Glomerular visceral epithelial cell (primary cell): ENCODE measurements around the gene PRPS1L1.
A peak's percentile ranks its signal among the peaks of the same experiment; 100 is the strongest.

Experiments
- DNase-seq: peaks from one replicate; pipeline ENCODE4 v3.0.0-alpha.2; 2016; ENCODE audit errors: extremely low spot score

The PRPS1L1 gene

DNA sequence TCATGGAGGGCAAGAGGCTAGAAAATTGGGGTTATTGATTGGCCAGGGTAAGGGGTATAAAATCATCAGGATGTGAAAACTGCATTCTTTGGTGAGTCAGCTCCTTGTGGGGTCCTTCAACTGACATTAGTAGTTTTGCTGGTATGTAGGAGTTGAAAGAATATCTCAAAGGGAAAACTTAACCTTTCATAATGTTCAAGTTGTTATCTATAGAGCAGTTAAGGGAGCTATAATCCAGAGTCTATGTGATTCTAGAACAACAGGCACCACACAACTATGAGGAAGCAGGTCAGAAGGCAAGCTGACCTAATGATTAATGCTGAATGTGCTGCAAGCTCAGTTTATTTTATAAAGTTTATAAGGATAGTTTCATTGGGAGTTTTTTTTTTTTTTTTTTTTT is 13.7 kb downstream of the PRPS1L1 start:
- peak; percentile 42 for DNase-seq

DNA sequence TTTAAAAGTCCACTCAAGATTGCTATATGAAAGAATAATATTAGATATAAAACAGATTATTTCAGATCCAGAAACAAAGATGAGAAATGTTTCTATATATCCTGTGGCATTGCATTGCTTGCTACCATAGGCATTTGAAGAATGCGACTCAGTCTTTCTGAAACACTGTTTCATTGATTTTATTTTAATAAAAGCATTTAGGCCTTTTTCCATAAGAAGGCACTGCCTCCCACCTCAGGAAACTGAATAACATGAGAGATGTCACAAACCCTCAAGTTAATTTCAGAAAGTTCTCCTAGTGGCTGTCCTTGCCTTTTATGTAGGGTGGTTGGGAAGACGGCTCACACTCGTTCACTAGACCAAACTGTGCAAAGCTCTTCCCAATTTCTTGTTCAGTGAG is 23.3 kb downstream of the PRPS1L1 start:
- DNase-seq: no peak

DNA sequence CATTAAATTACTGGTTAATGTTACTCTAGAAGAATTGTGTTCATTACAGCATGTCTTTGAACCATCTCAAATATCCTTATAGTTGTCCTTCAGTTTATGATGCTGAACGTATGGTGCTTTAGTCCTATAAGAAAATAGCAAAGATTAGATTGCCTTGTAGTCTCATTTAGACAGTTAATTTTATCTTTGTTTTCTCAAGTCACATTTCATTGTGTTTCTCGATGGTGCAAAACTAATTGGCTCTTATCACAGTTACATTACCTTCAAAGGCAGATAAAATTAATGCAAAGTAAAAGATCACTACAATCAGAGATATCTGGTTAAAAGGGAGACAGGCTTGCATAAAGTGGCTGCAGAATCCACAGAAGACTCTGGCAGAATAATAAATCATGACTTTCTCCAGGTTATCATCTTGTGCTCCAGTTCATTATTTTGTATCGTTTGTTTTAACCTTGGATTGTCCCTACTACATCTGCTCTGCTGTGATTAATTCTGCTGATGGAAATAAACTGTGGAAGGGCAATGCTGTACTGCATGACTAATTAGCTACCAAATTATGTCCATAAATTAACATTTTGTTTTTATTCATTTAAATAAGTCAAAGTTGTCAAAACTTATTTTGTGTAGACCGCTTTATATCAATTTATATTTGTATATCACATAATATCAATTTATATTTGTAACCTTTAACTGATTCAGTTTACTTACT is 24.2 kb downstream of the PRPS1L1 start:
- no peak for DNase-seq

DNA sequence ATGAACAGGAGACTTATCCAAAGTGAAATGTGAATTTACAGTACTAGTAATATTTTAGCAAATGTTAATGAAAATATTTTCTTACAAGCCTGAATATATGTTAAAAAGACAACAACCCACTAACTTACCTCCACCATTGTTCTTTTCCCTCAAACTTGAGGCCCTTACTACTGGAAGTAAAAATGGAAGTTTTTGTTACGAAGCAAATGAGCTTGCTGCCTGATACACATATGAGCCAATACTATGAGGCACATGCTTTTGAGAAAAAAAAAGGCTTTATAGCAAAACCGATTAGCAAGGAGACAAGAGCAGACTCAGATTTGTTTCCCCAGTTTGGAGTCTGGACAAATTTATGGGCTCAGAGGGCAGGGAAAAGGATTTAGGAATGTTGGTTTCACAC is 29.0 kb downstream of the PRPS1L1 start:
- no peak for DNase-seq

DNA sequence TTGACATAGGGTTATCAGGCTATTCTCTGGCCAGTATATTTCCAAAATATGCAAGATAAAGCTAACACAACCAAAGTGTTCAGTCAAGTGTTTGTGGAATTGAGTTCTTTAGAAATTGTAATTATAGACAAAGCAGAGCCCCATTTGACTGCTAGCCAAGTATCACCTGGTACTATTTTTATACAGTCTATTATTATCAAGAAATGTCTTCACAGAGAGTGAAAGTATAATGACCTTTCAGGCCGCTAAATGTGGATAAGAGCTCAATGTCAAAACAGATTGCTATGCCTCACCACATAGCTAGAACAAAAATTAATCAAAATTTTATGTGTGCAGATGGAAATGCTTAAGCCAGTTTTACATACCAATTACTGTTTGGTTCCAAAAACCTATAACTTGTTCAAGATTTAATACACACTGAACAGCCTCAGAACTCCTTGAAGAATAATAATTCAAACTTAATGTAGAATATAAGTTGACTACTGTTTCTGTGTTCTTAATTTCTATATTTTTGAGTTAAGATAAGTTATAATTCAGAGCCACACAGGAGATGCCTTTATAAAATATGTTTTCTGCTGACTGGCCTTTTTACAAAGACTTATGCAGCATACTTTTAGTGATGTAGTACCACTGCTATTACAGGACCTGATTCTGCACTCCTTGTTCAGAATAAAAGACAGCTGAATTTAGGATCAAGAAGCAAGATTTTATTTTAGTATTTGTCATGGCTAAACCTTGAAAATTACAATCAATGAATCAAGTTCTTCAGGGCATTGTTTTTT is 31.0 kb downstream of the PRPS1L1 start:
- no peak for DNase-seq

DNA sequence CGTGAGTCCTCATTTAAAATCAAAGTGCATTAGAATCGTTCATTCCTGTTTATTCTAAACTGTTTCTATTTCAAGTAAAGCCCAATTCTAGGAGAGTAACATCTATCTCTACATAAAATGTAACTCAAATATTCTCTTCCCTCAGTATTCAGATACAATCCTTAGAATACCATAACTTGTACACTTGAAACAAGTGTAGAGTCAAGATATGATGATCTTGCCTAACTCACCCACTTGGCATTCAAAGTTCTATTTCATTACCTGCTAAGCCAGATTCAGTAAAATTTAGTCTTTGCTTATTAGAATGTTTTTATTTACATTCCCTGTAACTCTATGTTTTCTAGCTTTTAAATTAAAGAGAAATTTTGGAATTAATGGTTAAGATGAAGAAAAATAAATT is 31.6 kb downstream of the PRPS1L1 start:
- no peak for DNase-seq

DNA sequence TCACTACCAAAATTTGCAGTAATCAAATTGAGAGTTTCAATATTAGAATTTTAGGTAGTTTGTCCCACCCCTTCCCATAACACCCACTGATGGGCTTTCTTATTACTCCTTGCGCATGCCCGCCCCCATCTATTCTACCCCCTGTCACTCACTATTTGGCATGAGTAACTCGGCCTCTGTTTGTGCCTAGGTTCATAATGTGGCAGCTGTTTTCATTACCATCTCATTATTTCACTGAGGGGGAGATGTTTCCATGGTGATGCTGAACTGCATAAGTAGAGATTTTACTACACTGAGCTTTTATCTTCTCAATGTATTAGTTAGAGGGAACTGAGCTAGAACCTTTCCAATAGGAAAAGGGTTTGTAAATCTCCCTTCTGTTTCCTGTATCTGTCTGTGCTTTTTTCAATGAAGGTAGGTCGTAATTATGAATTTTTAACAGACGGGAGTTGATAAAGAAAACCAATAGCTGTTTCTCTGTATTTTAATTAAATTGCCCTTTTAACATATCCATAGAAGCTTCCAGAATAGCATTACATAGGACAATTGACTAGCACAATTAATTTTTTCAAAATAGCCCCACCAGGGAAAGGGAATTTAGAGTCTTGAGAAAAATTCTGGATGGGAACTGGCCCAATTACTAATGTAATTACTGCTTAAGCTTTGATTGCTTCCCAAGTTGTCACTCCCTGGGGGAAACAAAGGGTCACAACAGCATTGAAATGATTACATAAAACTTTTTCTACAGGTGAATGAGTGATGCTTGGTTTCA is 33.4 kb downstream of the PRPS1L1 start:
- no peak for DNase-seq

DNA sequence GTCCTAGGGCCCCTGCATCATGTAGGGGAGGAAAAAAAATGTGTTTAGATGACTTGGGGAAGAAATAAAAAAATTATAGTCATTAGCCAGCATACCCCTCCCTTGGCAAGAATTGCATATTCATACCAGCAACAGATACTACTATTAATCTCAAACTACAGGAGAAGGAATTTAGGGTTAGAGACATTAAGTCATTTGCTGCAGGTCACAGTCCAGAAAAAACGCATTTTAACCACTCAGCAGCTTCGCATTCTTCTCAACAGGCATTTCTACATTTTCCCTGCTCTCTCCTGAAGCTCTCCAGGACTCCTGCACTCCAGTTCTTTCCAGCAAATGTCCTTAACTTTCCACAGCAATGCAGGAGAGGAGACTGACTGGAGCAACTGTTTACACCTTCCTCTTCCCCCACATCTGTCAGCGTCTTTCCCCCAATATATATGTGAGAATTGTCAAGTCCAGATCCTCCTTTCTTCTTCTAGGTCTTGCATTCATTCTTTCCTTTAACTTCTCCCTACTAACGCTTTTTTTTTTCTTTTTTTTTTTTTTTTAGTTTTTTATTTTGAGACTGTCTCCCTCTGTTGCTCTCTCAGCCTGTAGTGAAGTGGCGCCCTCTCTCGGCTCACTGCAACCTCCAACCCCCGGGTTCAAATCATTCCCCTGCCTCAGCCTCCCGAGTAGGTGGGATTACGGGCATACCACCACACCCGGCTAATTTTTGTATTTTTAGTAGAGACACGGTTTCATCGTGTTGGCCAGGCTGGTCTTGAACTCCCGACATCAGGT is 35.6 kb downstream of the PRPS1L1 start:
- DNase-seq: no peak

DNA sequence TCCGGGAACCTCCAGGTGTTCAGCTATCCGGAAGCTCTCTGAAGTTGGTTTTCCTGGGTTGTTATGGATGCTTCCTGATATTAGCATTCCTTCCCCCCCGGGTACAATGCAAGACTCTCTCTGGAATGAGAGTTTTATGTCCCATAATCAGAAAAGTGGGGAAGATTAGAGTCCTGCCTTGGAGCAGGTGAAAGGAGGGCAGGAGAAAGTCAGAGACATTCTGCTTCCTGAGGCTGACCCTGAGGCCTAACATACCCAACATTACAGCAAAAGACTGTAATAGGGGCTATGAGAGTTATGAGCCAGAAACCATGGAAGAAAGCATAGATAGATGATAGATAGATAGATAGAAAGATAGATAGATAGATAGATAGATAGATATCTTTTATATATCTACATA is 36.9 kb downstream of the PRPS1L1 start:
- DNase-seq: no peak

DNA sequence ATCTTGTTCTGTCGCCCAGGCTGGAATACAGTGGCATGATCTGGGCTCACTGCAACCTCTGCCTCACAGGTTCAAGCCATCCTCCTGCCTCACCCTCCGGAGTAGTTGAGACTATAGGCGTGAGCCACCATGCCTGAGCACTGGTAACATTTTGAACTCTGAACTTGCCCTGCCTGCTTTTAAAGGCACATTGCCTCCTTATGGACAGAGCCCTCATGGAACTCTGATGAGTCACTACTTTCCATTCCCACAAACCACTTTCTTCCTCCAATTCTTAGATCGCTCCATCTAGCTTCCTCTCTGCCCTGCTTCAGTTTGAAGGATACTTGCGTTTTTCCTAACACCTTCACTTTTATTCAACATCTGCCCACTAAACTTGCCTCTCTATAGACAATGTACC is 38.1 kb downstream of the PRPS1L1 start:
- DNase-seq: no peak

DNA sequence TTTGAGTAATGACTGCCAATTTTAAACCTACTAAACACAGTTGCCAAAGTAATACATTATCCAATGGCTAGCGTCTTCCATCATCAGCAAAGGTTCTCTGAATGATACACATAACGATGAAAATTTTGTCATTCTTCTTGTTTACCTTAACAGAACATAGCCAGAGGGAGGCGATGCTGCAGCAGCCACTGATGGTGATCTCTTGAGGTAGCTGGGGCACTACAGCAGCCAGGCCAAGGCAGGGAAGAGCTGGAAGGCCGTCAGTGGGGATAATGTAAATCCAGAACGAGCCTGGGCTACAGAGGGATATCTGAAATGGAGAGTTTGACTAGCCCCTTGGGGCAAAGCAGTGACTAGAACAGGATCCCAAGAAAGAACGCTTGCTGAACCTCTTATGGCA is 38.8 kb downstream of the PRPS1L1 start:
- no peak for DNase-seq

DNA sequence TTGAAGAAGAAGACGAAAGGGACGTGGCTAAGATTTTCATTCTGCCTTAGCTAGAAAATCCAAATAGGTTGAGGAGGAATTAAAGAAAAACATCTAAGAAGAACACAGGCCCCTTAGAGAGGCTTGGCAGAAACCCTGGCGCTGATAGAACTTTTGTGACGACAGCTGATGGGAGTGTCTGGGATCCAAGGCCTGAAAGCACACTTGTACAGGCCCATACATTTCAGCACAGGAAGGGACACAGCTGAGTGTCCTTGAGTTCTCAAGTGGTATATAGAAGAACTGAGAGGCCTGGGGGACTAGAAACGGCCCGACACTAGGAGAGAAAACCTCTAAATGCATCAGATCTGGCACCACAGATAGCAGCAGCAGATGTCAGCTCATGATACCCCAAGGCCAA is 39.5 kb downstream of the PRPS1L1 start:
- DNase-seq: no peak

DNA sequence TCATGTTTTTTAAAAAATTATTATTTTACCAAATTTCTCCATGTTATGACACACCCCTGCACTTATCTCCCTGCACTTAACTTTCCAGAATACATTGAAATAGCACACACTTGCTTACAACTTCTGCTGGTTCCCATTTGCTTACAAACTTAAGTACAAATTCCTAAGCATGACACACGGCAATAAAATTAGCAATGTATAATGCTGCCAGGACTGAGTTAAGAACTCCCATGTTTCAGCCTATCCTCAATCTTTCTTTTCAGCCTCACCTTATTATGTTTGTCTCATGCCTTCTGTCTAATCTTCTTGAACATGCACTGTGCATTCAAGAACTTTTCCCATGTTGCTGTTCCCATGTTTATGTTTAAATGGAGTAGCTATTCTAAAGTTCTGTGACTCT is 40.8 kb downstream of the PRPS1L1 start:
- peak; percentile 27 for DNase-seq

DNA sequence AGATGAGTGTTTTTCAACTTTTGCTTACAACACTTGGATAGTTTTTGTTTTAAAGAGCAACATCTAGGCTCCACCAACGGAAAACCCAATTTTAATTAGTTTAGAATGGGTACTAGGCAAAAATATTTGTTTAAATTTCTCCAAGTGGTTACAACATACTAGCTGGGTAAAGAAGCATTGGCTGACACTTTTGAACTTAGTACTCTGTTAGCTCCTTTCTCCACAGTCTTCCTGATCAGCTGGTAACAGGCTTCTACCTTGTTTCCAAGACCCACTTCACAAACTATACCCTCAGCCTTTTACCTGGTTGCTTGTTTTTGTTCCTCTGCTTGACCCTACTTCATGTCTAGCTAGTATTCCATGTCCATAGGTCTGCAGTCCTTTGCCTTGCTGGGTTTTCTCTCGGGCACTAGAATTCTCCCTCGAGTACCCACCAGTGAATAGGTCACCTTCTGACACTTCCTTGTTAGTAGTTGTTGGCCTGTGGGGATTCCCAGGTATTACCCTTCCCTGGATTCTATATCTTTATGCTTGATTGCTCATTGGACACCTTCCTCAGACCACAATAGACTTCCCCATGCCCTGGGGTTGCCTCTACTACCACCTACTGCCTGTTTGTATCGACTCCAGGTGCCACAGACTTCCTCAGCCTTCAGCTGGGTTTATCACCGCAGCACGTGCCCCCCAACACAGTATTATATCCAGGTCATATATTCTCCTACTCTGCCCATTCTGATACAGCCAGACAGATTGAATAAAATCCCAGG is 42.0 kb downstream of the PRPS1L1 start:
- DNase-seq: peak; percentile 6

DNA sequence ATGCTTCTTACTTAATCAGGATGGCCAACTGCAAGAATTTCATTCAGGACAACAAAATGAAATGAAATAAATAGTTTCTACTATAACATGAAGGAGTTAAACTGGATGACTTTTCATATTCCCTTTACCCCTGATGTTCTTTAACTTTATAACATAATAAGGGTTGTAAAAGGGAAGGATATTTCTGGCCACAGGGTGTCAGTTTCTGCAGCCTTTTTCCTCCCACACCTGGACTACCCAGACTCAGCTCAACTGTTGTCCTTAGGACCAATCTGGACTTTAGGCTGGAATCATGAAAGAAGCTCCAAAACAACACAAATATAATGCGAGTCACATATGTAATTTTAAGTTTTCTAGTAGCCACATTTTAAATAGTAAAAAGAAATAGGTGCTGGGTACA is 43.4 kb downstream of the PRPS1L1 start:
- DNase-seq: no peak

DNA sequence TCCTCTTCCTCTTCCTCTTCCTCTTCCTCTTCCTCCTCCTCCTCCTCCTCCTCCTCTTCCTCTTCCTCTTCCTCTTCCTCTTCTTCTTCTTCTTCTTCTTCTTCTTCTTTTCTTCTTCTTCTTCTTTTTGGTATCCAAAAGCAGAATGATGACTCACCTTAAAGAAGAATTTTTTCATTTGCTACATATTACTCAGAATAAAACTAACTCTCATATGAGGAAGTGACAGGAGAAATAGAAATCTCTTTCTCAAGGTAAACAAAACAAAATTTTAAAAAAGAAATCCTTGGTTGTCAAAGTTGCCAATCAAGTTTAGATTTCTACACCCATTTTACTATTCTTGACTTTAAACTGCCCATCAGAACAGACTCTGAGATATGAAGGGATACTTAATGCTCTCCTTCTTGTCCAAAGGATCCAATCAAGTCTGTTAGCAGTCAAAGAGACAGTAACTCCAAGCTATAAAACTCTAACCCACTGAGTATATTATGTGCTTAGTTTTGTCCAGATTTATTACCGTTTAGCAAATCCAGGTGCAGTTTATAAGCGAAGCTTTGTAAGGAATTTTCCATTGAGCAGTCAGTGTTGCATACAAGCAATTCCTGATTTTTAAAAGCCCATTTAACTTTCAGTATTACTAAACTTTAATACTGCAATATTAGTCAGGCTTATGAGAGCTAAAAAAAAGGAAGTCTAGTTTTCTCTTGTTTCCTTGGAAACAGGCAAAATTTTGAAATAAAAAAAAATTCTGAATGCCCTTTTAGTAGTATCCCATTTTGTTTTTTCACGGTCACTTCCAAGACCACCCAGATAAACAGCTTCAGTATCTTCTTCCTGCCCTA is 44.2 kb downstream of the PRPS1L1 start:
- DNase-seq: no peak

DNA sequence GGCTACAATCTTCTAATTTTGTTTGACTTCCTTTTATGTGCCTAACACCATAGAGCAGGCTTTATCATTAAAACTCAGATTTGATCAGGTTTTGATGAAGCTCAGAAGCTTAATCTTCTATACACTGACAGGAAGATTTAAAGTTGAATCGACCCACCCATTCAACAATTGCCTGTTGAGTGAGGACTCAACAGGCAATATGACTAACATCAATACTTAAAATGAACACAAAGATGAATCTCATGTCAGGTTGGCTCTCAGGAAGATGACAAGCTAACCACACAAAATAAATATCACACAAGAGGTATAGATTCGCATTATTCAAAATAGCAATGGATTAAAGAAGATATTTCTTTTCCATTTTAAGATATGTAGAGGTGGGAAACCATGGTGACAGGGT is 50.7 kb downstream of the PRPS1L1 start:
- no peak for DNase-seq
